PFSK-1 (cell line): ENCODE data around the gene NTN1.

ENCODE experiments used
- FOXP2 ChIP-seq: optimal IDR thresholded peaks from 2 replicates; pipeline ENCODE3; 2011; ENCODE audit warnings: borderline replicate concordance, control low read depth, inconsistent platforms; ENCODE audit not compliant: insufficient read depth; ENCODE audit errors: extremely low read length, extremely low read depth
- POLR2AphosphoS5 ChIP-seq: IDR thresholded peaks from 2 replicates; pipeline ENCODE4 v1.6.1; 2012; ENCODE audit warnings: low read depth, mild to moderate bottlenecking, control low read depth, low read length, moderate library complexity
- REST ChIP-seq, 2 experiments: IDR thresholded peaks; 2 replicates each; pipeline versions ENCODE4 v1.6.1 to v1.8.0; 2011 to 2012; ENCODE audit warnings: low read depth in 2 of 2, low read length in 2 of 2, control low read depth in 1 of 2, inconsistent platforms in 1 of 2, mild to moderate bottlenecking in 1 of 2, moderate library complexity in 1 of 2; ENCODE audit not compliant: insufficient read depth in 1 of 2
- SIN3A ChIP-seq: IDR thresholded peaks from 2 replicates; pipeline ENCODE4 v1.6.1; 2012; ENCODE audit warnings: mild to moderate bottlenecking, low read length, moderate library complexity, borderline replicate concordance; ENCODE audit not compliant: insufficient read depth
- TAF1 ChIP-seq: IDR thresholded peaks from 2 replicates; pipeline ENCODE4 v1.6.1; 2012; ENCODE audit warnings: low read length, control low read depth, borderline replicate concordance; ENCODE audit not compliant: insufficient read depth

DNA sequence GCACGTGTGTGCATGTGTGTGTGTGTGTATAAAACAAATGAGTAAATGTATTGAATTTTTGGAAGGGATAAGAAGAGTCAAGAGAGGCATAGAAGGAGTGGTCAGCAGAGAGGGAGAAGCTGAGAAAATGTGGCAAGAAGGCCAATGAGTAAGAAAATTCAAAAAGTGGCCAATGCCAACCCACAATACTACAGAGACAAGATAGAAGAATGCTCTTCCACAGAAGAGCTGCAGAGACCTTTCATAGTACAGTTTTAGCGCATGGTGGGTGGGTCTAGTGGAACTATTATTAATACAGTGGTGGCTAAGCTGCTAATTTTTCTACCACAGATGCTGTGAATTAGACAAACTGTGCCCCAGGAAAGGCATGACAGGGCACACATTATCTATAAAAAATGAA lies 233.5 kb downstream of the NTN1 start:
- TF ChIP-seq SIN3A (no peak), REST (IDR thresholded peaks at IDR 0.05; ENCODE audit: insufficient read depth in 1 of 2, low read depth in 2 of 2, low read length in 2 of 2) (no peak), FOXP2 (no peak), POLR2AphosphoS5 (no peak), TAF1 (no peak)
